Measurements from ENCODE around the gene AQP12A. TPM values are rescaled to one million over a fixed set of nuclear protein-coding genes. Genes with fewer than 3 reads are reported as not detected.

AQP12A gene
- total RNA-seq, 1 donor from 2014 or later, result not detected

GRCh38 chr2:240711296-240711695, 19.6 kb downstream of the AQP12A start:
- Mint-ChIP-seq H3K27me3 (ENCODE audit: unreplicated experiment) (peaks cover 28% of the 10 kb centered on the region), H3K9me3 (ENCODE audit: unreplicated experiment) (no peaks in the 10 kb centered on the region), H3K4me1 (ENCODE audit: unreplicated experiment) (no peaks in the 10 kb centered on the region), H3K4me3 (ENCODE audit: unreplicated experiment) (no peak overlapping the region), H3K27ac (ENCODE audit: unreplicated experiment) (no peak overlapping the region), H3K36me3 (ENCODE audit: unreplicated experiment) (no peaks in the 10 kb centered on the region)
- TF ChIP-seq, protein P1, sequence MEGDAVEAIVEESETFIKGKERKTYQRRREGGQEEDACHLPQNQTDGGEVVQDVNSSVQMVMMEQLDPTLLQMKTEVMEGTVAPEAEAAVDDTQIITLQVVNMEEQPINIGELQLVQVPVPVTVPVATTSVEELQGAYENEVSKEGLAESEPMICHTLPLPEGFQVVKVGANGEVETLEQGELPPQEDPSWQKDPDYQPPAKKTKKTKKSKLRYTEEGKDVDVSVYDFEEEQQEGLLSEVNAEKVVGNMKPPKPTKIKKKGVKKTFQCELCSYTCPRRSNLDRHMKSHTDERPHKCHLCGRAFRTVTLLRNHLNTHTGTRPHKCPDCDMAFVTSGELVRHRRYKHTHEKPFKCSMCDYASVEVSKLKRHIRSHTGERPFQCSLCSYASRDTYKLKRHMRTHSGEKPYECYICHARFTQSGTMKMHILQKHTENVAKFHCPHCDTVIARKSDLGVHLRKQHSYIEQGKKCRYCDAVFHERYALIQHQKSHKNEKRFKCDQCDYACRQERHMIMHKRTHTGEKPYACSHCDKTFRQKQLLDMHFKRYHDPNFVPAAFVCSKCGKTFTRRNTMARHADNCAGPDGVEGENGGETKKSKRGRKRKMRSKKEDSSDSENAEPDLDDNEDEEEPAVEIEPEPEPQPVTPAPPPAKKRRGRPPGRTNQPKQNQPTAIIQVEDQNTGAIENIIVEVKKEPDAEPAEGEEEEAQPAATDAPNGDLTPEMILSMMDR (IDR thresholded peaks at IDR 0.05), result no peak
- DNase-seq (ENCODE audit: extremely low spot score, unreplicated experiment), result no peak

DNA sequence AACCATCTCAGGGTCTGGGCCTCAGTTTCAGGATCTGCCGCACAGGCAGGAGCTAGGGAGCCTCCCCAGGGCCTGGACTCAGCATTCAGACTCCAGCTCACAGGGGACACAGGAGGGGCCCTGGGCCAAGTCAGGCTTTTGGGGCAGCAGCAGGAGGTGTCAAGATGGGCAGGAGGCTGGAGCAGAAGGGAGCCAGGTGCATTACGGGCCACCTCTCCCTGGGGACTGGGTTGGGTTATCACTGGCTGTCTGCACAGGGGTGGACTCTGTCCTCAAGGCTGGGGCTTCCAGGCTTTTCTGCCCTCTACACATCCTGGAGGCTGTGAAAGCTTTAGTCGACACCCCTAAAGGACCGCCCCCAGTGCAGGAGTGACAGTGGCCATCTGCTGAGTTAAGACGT, 20.0 kb downstream of the AQP12A start:
- no peak overlapping the region for H3K4me3 Mint-ChIP-seq (ENCODE audit: unreplicated experiment)
- no peak for DNase-seq (ENCODE audit: extremely low spot score, unreplicated experiment)
- TF ChIP-seq, protein P1 (IDR thresholded peaks at IDR 0.05), result no peak
- peaks cover 28% of the 10 kb centered on the region for H3K27me3 Mint-ChIP-seq (ENCODE audit: unreplicated experiment)
- no peaks in the 10 kb centered on the region for H3K4me1 Mint-ChIP-seq (ENCODE audit: unreplicated experiment)
- H3K9me3 Mint-ChIP-seq (ENCODE audit: unreplicated experiment), result no peaks in the 10 kb centered on the region
- H3K27ac Mint-ChIP-seq (ENCODE audit: unreplicated experiment), result no peak overlapping the region
- H3K36me3 Mint-ChIP-seq (ENCODE audit: unreplicated experiment), result no peaks in the 10 kb centered on the region

DNA sequence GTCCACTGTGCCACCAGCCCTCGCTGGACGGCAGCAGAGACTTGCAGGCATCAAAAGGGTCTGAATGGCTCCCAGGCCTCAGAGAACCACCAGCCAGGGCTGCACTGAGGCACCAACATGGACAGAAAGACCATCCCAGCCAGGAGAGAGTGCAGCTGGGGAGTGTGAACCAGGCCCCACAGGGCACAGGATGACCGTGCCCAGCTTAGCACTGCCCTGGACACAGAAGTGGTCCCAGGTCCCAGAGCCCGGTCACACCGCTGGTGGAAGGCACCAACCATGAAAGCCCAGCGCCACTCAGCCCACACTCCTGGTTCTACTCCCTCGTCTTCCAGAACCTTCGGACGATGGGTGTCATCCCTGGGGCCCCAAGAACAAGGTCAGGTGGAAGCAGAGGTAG, 20.5 kb downstream of the AQP12A start:
- H3K36me3 Mint-ChIP-seq (ENCODE audit: unreplicated experiment), result no peaks in the 10 kb centered on the region
- H3K27me3 Mint-ChIP-seq (ENCODE audit: unreplicated experiment), result peaks cover 25% of the 10 kb centered on the region

DNA sequence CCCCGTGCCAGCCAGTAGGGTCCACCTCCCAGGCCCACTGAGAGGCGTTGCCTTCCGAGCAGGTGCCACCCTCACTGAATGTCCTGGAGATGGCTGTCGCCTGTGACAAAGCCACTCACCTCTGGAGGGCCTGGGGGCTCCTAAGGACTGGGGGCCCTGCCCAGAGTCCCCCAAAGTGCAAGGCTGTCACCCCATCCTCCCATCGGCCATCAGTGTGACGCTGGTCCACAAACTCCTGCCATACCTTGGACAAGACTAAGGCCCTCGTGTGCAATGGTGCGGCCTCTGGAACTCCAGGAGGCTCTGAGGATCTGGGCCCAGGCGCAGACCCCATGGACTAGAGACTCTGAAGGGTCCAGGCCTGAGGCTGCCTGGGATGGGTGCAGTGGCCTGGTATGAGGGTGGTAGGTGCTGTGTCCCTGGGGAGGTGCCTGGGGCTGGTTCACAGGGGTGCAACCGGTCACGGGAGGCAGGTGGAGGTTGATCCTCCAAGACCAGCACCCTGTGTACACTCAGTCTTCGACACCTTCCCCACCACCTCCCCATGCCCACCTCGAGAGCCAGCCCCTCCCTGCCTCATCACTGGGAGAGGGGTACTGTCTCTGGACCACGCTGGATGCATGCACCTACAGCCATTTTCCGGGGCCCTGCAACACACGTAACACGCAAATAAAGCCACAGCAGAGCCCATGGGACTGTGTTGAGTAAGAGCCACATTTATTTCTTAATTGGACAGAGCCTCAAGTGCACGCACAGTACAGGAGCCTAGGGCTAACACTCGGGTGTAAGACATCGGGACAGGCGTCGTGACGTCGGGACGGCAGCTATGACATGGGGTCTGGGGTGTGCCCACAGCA, 21.6 kb downstream of the AQP12A start:
- Mint-ChIP-seq H3K9me3 (ENCODE audit: unreplicated experiment) (no peaks in the 10 kb centered on the region), H3K27me3 (ENCODE audit: unreplicated experiment) (peaks cover 13% of the 10 kb centered on the region), H3K27ac (ENCODE audit: unreplicated experiment) (no peak overlapping the region), H3K4me3 (ENCODE audit: unreplicated experiment) (no peak overlapping the region), H3K4me1 (ENCODE audit: unreplicated experiment) (no peaks in the 10 kb centered on the region), H3K36me3 (ENCODE audit: unreplicated experiment) (no peaks in the 10 kb centered on the region)
- DNase-seq (ENCODE audit: extremely low spot score, unreplicated experiment), result no peak
- TF ChIP-seq, protein P1 (IDR thresholded peaks at IDR 0.05), result no peak

More for the DNA sequence above, 20.5 kb downstream of the AQP12A start:
- Mint-ChIP-seq H3K27ac (ENCODE audit: unreplicated experiment) (no peak overlapping the region), H3K4me3 (ENCODE audit: unreplicated experiment) (no peak overlapping the region), H3K4me1 (ENCODE audit: unreplicated experiment) (no peaks in the 10 kb centered on the region), H3K9me3 (ENCODE audit: unreplicated experiment) (no peaks in the 10 kb centered on the region)
- TF ChIP-seq, protein P1 (IDR thresholded peaks at IDR 0.05), result no peak
- no peak for DNase-seq (ENCODE audit: extremely low spot score, unreplicated experiment)

- Mint-ChIP-seq H3K4me3 (ENCODE audit: unreplicated experiment) (no peak overlapping the region), H3K9me3 (ENCODE audit: unreplicated experiment) (no peaks in the 10 kb centered on the region), H3K27ac (ENCODE audit: unreplicated experiment) (no peak overlapping the region)
These were observed 22.5 kb downstream of the AQP12A start for GRCh38 chr2:240713928-240714746.

More at GRCh38 chr2:240713928-240714746, 22.5 kb downstream of the AQP12A start:
- peaks cover 4% of the 10 kb centered on the region for H3K27me3 Mint-ChIP-seq (ENCODE audit: unreplicated experiment)
- TF ChIP-seq, protein P1 (IDR thresholded peaks at IDR 0.05), result no peak
- H3K4me1 Mint-ChIP-seq (ENCODE audit: unreplicated experiment), result no peaks in the 10 kb centered on the region
- H3K36me3 Mint-ChIP-seq (ENCODE audit: unreplicated experiment), result no peaks in the 10 kb centered on the region
- DNase-seq (ENCODE audit: extremely low spot score, unreplicated experiment), result no peak
